NCI-H1436 (cell line): ENCODE data around the gene MYO7B.

Experiments
- DNase-seq: peaks from one replicate; lab custom pipeline; 2025; lab: John Stamatoyannopoulos, UW

MYO7B gene

GRCh38 chr2:127535422-127535901 is at the start of gene MYO7B:
Gene MYO7B (plus strand): TSS chr2:127535683. CDS start chr2:127559723, 24,040 bp downstream.
- no peak for DNase-seq

- DNase-seq, result no peak
Observed at GRCh38 chr2:127485694-127486071, 49.8 kb upstream of the MYO7B start.

DNA sequence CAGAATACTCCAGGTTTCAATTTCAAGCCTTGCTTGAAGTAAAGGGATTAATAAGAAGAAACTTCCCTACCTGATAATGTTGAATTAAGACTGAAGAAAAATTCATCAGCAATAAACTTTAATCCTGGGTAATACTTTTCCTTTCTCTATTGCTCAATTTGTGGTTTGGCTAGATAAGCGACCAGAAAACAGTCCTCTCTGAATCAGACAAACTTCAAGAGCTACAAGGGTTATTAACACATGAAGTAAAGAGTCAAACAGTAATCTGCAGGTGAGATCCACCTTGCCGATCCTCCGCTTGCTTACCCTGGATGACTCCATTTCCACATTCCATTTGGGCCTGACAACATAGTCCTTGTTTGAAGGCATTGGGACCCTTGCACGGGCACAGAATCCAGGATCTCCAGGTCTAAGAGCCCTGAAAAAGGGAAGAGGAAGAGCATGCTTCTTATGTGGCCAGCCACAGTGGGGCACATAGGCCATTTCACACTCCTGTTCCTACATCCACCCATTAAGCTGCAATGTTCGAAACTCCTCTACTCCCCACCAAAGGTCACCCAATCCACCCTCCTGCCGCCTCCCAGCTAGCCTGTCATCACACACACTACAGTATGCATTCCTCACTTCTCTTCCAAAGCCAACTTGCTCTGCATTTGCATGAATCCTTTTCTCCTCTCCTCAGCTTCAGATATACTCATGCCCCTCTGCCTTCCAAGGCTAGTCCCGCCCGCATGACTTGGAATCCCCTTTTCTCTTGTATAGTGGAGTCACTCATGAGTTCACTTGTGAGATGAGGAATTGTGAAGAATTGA is 49.0 kb upstream of the MYO7B start:
- no peak for DNase-seq

GRCh38 chr2:127490283-127490682 is 45.2 kb upstream of the MYO7B start:
- no peak for DNase-seq

GRCh38 chr2:127498386-127498785 is 37.1 kb upstream of the MYO7B start:
- no peak for DNase-seq

DNA sequence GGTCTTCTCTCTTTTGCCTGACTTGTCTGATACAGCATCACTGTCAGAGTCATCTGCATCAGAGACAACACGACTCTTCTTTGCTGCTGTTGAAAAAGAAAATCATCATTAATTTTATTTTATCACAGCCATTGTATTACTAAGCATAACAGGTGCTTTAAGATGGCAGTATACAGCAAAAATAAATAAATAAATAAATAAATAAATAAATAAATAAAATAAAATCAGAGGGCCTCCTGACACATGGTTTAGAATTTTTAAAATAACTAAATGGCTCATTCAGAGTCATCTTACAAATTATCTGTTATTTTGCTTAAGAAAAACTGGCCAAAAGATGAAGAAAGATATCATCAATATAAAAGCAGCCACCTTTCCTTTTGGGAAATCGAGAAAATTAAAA is 32.0 kb upstream of the MYO7B start:
- no peak for DNase-seq

DNA sequence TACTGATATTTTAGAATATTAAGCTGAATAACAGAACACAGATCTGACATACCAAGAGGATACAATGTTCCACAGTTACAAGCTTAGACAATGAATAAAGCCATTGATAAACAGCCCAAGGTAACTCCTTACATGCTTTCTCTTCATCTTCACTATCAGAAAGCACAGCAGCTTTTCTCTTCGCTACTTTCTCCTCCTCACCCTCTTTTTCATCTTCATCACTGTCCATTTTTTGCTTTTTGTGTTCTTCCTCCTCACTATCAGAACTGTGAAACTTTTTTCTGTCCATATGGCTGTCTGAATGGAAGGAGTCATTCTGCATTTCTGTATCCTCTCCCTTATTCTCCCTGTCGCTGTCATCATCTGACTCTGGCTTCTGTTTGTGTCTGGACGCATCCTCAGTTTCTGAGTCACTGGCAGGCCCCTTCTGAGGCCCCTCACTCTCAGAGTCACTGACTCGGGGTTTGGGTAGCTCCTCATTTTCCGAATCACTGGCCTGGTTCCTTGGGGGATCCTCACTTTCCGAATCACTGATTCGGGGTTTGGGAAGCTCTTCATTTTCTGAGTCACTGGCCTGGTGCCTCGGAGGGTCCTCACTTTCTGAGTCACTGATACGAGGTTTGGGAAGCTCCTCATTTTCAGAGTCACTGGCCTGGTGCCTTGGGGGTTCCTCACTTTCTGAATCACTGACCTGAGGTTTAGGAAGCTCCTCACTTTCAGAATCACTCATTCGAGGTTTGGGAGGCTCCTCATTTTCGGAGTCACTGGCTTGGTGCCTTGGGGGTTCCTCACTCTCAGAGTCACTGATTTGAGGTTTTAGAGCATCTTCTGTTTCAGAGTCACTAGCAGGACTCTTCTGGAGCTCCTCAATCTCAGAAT is 30.7 kb upstream of the MYO7B start:
- no peak for DNase-seq

- DNase-seq, result no peak
Observed at GRCh38 chr2:127506510-127506909, 29.0 kb upstream of the MYO7B start.

- no peak for DNase-seq
Observed at GRCh38 chr2:127508023-127508630, 27.4 kb upstream of the MYO7B start.

DNA sequence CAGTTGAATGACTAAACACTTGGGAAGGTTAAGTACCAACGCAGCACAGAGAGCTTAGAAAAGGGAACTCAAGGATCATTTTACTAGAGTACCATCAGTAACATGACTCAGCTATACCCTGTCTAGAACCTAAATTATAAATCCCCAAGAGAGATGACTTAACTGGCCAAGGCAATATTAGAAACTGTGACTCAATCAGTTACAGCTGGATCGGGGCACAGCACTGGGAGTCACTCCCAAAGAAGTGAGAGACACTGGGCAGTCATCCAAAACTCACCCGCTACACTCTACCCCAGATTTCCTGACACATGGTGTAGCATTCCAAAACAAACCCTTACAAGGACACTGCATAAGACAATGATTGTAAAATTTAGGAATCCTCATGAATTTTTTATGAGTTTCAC is 26.9 kb upstream of the MYO7B start:
- peak; percentile 64 for DNase-seq

DNA sequence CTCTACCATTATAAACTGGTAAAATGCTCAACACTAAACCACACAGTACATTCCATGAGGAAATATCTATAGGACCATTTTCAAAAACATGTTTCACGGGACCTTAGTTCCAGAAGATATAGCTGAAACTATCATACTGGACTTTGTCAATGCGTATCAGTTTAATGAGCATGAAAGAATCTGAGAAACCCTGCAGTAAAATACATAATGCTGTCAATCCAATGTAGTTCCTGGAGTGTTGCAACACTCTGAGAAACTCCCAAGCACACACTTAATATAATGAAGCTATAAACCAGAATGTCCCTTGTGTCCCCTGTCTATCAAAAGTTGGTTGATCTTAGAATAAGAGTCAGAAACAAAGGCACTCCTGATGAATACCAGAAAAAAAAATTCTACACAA is 25.4 kb upstream of the MYO7B start:
- no peak for DNase-seq

- DNase-seq, result no peak
Observed at GRCh38 chr2:127511090-127511695, 24.3 kb upstream of the MYO7B start.

GRCh38 chr2:127511917-127512316 is 23.6 kb upstream of the MYO7B start:
- DNase-seq, result no peak

DNA sequence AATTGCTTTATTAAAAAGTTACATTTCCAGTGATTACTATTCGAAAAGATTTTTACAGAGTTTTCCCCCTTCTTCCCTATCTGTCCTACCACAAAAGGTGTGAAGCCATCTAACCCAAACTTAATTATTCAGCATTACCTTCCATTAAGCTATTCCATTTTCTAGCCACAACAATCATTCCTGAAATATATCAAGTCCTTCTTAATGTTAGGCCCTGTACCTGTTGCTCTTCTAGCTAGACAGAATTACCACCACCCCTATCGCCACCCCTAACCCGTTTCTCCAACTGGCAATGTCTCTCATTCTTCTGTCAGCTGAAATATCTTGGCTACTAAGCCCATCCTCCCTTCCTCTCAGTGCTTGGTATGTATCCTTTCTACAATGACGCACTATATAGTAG is 23.1 kb upstream of the MYO7B start:
- no peak for DNase-seq

GRCh38 chr2:127514076-127514475 is 21.4 kb upstream of the MYO7B start:
- no peak for DNase-seq

DNA sequence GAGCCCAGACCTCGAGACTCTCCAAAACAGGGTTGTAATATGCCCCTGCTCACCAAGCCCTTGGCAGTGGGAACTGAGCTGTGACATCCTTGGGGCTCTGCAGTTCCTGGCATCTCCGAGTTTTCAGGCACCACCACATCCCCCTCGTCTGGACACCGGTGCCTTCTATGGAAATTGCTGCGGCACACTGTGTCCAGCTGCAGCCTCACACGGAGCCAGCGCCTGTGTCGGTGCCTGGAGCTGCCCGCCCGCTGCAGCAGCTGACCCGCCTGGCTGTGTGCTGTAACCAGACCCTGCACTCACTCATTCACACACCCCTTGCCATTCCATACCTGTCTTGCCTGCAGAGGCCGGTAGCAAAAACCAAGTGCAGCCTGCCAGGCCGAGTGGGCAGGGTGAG is 21.0 kb upstream of the MYO7B start:
- DNase-seq, result no peak

- DNase-seq, result no peak
Observed at GRCh38 chr2:127515383-127515915, 20.0 kb upstream of the MYO7B start.

DNA sequence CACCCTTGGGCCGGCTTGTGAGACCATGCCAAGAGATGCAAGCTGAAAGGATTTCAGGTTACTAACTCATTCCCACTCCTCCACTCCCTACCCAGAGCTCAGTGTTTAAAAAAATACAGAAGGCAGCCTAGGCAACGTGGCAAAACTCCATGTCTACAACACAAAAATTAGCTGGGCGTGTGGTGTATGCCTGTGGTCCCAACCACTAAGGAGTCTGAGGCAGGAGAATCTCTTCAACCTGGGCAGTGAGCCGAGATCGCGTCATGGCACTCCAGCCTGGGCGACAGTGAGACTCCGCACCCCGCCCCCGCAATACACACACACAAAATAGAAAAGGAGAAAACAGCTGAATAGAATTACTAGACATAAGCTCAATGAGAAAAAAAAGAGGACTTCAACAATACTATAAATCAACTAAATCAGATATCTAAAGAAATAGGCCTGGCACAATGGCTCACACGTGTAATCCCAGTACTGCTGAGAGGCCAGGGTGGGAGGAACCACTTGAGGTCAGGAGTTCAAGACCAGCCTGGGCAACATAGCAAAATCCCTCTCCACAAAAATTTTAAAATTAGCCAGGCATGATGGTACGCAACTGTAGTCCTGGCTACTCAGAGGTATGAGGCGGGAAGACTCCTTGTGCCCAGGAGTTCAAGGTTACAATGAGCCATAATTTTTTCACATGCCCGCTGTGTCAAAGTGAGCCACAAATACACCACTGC is 19.3 kb upstream of the MYO7B start:
- DNase-seq, result no peak

DNA sequence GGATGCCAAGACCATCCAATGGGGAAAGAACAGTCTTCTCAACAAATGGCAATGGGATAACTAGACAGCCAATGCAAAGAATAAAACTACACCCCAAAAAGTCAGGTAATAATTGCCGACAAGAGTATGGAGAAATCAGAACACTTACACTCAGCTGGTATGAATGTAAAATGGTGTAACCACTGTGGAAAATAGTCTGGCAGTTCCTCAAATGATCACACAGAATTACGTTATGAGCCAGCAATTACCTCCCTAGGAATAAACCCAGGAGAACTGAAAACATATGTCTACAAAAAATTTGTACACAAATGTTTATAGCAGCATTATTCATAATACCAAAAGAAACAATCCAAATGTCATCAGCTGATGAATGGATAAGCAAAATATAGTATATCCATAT is 18.0 kb upstream of the MYO7B start:
- DNase-seq, result no peak

GRCh38 chr2:127520424-127520823 is 15.1 kb upstream of the MYO7B start:
- DNase-seq, result no peak

DNA sequence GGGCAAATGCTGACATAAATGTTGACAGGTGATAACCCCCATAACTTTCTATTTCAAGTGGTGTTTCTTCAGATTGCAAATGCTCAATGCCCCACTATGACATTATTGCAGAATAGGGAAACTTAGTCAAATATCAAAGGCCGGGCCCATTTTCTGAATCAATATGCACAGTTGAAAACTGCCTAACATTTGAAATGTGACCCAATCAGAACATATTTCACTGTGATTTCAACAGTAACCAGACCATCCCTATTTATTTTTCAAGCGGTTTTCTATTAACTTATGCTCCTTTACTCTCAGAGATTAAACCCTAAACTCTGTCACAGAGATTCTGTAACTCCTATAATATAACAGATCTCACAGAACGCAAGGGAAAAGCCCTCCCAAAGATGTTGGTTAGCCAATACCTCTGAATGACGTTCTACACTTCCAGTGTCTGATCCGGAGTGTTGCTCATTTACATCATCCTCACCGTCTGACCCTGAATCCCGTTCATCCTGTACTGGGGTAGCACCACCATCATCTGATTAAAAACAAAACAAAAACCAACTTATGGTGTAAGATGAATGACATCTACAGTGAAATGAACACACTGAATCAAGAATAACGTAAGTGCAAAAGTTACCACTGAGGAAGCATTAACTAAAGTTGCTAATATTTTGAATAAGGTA is 12.1 kb upstream of the MYO7B start:
- no peak for DNase-seq
